Urinary bladder (tissue), 4 donors: ENCODE results near the gene FLACC1. TPM values are rescaled to one million over a fixed set of nuclear protein-coding genes. Genes with fewer than 3 reads are reported as not detected.
A peak's percentile ranks its signal among the peaks of the same experiment; 100 is the strongest.

Experiments
- DNase-seq: peaks from one replicate; pipeline ENCODE4 v3.0.0-alpha.2; 2015; ENCODE audit errors: extremely low spot score
- H3K27ac ChIP-seq: one replicate; pipeline ENCODE4 v1.5.1; 2013; ENCODE audit warnings: low read depth, mild to moderate bottlenecking, moderate library complexity
- H3K36me3 ChIP-seq: one replicate; pipeline ENCODE4 v1.6.1; 2013; ENCODE audit warnings: mild to moderate bottlenecking, moderate library complexity; ENCODE audit not compliant: insufficient read depth
- H3K4me1 ChIP-seq: one replicate; pipeline ENCODE4 v1.6.1; 2013; ENCODE audit warnings: mild to moderate bottlenecking, moderate library complexity; ENCODE audit not compliant: insufficient read depth
- H3K4me3 ChIP-seq: one replicate; pipeline ENCODE4 v1.5.1; 2013; ENCODE audit warnings: low read depth, low read length
- WGBS: extraction: QIAGEN DNeasy Blood & Tissue Kit; methylation state at CpG from one replicate; pipeline ENCODE4 v1.1.7; 2013; 5-methylcytosine and 5-hydroxymethylcytosine counted together
- polyA plus RNA-seq: library from polyadenylated mRNA; stranded (reverse); fragments of 200-250 nt; gene quantifications from one replicate; pipeline ENCODE4 v1.2.3, GENCODE V29; 2013
- total RNA-seq: library from RNA; depleted of rRNA; stranded (reverse); fragments of >200 nt; gene quantifications from one replicate; pipeline ENCODE4 v1.2.3, GENCODE V29; 2014
- donor health status: healthy with polysubstance abuse.
- donor health status: healthy.

The FLACC1 gene
- total and polyA plus RNA-seq, 2 donors, result 0.63 to 1.3 TPM

DNA sequence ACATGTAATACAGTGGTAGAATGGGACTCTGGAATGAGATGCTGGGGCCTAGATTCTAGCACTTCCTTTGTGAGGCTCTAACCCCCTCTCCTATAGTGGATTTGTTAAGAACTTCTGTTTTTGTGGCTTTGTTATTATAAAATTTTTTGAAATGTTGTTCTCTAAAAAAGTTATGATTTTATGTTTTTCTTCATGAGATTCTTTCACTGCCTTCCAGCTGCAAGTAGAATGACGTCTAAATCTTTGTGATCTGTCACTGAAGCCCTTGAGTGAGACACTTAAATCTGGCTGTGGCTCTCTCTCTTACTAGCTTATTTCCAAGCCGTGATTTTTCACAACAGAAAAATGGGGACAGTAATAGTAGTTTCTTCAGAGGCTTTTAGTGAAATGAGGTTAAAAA lies 95.2 kb downstream of the FLACC1 start:
- Histone ChIP-seq H3K36me3 (no peaks in the 10 kb centered on the region), H3K4me3 (peak overlapping the region; percentile 20), H3K4me1 (no peaks in the 10 kb centered on the region), H3K27ac (no peak overlapping the region)
- 65% methylated on average over 2 of the region's 2 CpGs for WGBS
- no peak for DNase-seq

GRCh38 chr2:201261471-201261870 lies 95.7 kb downstream of the FLACC1 start:
- WGBS, result 76% methylated on average over 9 of the region's 9 CpGs
- Histone ChIP-seq H3K4me3 (peak overlapping the region; percentile 20), H3K27ac (no peak overlapping the region), H3K4me1 (no peaks in the 10 kb centered on the region), H3K36me3 (no peaks in the 10 kb centered on the region)
- no peak for DNase-seq

GRCh38 chr2:201260302-201260800 lies 96.8 kb downstream of the FLACC1 start, which contains the start of gene CASP8:
CASP8 (plus strand) TSS chr2:201260536; CDS start chr2:201266487, 5,951 bp downstream.
- Histone ChIP-seq H3K27ac (peak within 1 kb of the TSS; percentile 56), H3K4me1 (no peaks in the 10 kb centered on the region), H3K36me3 (no peaks in the 10 kb centered on the region), H3K4me3 (peak within 1 kb of the TSS; percentile 20)
- 75% methylated on average over 10 of the region's 10 CpGs for WGBS
- no peak for DNase-seq

- Histone ChIP-seq H3K36me3 (no peaks in the 10 kb centered on the region), H3K4me3 (peak overlapping the region; percentile 52), H3K27ac (peak overlapping the region; percentile 89), H3K4me1 (no peaks in the 10 kb centered on the region)
- WGBS, result 29% methylated on average over 15 of the region's 15 CpGs
- peak; percentile 42 for DNase-seq
These were observed 98.2 kb downstream of the FLACC1 start for GRCh38 chr2:201258666-201259615.

GRCh38 chr2:201257956-201258665 lies 99.0 kb downstream of the FLACC1 start:
- under 1% methylated on average over 10 of the region's 10 CpGs for WGBS
- peak; percentile 67 for DNase-seq
- no peaks in the 10 kb centered on the region for H3K4me1 ChIP-seq
- no peaks in the 10 kb centered on the region for H3K36me3 ChIP-seq
- peak overlapping the region; percentile 52 for H3K4me3 ChIP-seq
- peak overlapping the region; percentile 89 for H3K27ac ChIP-seq

- Histone ChIP-seq H3K36me3 (no peaks in the 10 kb centered on the region), H3K27ac (peak overlapping the region; percentile 43), H3K4me1 (no peaks in the 10 kb centered on the region), H3K4me3 (peak overlapping the region; percentile 52)
- 22% methylated on average over 12 of the region's 12 CpGs for WGBS
- peak; percentile 6 for DNase-seq
These were observed 99.7 kb downstream of the FLACC1 start for GRCh38 chr2:201257381-201257955.

GRCh38 chr2:201256082-201256481 lies 101.1 kb downstream of the FLACC1 start:
- Histone ChIP-seq H3K36me3 (no peaks in the 10 kb centered on the region), H3K4me3 (no peak overlapping the region), H3K4me1 (no peaks in the 10 kb centered on the region), H3K27ac (no peak overlapping the region)
- no peak for DNase-seq
- WGBS, result 81% methylated on average over 3 of the region's 3 CpGs

GRCh38 chr2:201255408-201256033 lies 101.6 kb downstream of the FLACC1 start:
- Histone ChIP-seq H3K27ac (no peak overlapping the region), H3K4me3 (no peak overlapping the region), H3K4me1 (no peaks in the 10 kb centered on the region), H3K36me3 (no peaks in the 10 kb centered on the region)
- WGBS, result 85% methylated on average over 3 of the region's 3 CpGs
- no peak for DNase-seq

- Histone ChIP-seq H3K27ac (no peak overlapping the region), H3K36me3 (no peaks in the 10 kb centered on the region), H3K4me1 (no peaks in the 10 kb centered on the region), H3K4me3 (no peak overlapping the region)
- no peak for DNase-seq
- 42% methylated on average over 5 of the region's 5 CpGs for WGBS
These were observed 102.9 kb downstream of the FLACC1 start for GRCh38 chr2:201254081-201254730.

- Histone ChIP-seq H3K27ac (no peak overlapping the region), H3K4me1 (no peaks in the 10 kb centered on the region), H3K36me3 (no peaks in the 10 kb centered on the region), H3K4me3 (no peak overlapping the region)
- WGBS, result 93% methylated on average over 4 of the region's 4 CpGs
- DNase-seq, result no peak
These were observed 106.4 kb downstream of the FLACC1 start for GRCh38 chr2:201250741-201251140.

DNA sequence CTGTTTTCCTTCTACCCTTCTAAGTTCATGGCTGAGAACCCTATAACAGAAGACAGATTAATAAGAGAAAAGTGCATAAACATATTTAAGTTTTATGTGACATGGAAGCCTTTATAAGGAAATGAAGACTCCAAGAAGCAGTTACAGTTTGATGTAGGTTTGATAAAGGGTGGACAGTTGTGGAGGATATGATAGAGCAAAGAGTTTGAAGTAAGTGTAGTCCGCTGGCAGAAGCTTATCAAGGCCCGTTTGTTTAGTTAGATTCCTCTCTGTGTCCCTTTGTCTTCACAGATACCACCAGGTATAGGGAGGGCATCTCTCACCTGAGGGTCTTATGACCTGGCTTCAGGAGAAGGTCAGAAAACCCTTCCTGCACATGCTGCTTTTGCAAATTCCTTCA lies 107.3 kb downstream of the FLACC1 start:
- no peak overlapping the region for H3K4me3 ChIP-seq
- WGBS, result 71% methylated on average over 2 of the region's 2 CpGs
- DNase-seq, result no peak
- no peaks in the 10 kb centered on the region for H3K36me3 ChIP-seq
- H3K27ac ChIP-seq, result no peak overlapping the region
- H3K4me1 ChIP-seq, result no peaks in the 10 kb centered on the region

GRCh38 chr2:201248288-201248844 lies 108.8 kb downstream of the FLACC1 start:
- DNase-seq, result no peak
- WGBS, result 92% methylated on average over 6 of the region's 6 CpGs

More at GRCh38 chr2:201248288-201248844, 108.8 kb downstream of the FLACC1 start:
- Histone ChIP-seq H3K4me3 (no peak overlapping the region), H3K36me3 (no peaks in the 10 kb centered on the region), H3K4me1 (no peaks in the 10 kb centered on the region), H3K27ac (no peak overlapping the region)
